ENCODE results near the gene ARMC9.

DNA sequence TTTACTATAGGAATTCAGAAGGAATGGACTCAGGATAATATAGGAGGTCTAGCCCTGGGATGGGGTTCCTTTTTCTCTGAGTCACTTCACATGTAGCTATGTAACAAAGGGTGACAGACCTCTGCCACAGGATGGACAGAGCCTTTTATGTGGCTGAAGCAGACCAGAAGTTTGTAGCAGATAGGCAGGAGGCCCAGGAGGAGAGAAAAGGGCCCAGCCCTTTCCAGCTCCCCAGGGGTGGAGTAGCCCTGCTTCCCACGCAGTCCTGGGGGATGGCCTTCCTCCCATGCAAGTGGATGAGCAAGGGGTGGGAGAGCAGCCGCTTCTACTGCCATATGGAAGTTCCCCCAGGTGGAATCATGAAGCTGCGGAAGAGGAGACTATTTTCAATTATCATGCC lies 40.3 kb downstream of the ARMC9 start:
- TF ChIP-seq EZH2phosphoT487 (IDR thresholded peaks at IDR 0.05; ENCODE audit: insufficient read depth, low read depth) (no peak), EZH2 (IDR thresholded peaks at IDR 0.05; ENCODE audit: insufficient read depth, poor library complexity, severe bottlenecking) (no peak)
